ENCODE measurements around the gene NSFL1C. TPM values are rescaled to one million over a fixed set of nuclear protein-coding genes. Genes with fewer than 3 reads are reported as not detected.

Gene NSFL1C
- total RNA-seq, 4 donors from 2014 or later = 33.6 to 62.4 (median 43.6) TPM

DNA sequence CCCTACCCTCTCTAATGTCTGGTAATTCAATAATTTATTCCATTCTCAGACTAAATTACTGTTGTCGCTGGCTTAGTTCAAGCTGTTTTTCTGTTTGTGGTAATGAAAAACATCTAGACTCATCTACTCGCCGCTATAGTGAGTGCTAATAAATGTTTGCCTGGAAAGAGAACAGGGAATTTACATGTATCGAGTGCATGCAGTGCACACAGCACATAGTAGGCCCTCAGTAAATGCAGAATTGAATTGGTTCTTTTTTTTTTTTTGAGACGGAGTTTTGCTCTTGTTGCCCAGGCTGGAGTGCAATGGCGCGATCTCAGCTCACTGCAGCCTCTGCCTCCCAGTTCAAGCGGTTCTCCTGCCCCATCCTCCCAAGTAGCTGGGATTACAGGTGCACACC is 7.7 kb upstream of the NSFL1C start:
- intact Hi-C loops (cut with DNase I) = no loop called here
- Histone ChIP-seq H3K4me1 (peaks cover 7 to 12% (median 11%) of the 10 kb centered on the region in 4 donors), H3K27me3 (peaks cover 0 to 7% (median 0%) of the 10 kb centered on the region in 4 donors)

DNA sequence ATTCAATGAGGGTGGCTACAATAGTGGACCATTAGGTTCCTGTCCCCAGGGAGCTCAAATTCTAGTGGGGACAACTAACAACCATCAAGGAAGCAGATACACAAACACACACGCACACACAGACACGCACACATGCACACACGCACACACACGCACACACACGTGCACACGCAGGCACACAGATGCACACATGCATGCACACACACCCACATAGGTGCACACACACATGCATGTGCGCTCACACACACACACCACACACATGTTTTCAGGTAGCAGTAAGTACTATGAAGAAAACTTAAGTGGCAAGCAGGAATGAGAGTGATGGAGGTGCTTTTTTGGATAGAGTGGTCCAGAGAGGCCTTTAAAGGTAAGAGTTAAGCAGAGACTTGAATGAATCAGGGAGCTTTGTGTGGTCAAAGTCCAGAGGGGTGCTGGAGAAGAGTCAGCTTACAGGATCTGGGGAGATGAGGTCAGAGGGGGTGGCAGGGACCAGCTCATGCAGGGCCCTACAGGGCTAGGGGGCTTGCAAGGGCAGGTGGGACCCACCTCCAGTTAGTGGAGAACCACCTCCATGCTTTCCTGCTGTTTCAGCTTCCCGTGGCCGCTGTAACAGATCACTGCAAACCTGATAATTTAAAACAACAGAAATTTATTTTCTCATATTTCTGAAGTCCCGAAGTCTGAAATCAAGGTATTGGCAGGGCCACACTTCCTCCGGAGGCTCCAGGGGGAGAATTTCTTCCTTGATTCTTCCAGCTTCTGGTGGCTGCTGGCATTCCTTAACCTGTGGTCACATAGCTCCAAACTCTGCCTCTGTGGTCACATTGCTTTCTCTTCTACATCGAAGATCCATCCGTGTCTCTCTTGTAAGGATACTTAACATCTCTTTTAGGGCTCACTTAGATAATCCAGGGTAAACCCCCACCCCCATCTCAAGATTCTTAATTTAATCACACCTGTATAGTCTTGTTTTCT is 6.9 kb upstream of the NSFL1C start:
- TF ChIP-seq EP300 (IDR thresholded peaks at IDR 0.05) (no peak), POLR2A (IDR thresholded peaks at IDR 0.05; ENCODE audit: low read depth) (no peak), POLR2AphosphoS5 (IDR thresholded peaks at IDR 0.05) (no peak)
- TF ChIP-seq, protein P1, sequence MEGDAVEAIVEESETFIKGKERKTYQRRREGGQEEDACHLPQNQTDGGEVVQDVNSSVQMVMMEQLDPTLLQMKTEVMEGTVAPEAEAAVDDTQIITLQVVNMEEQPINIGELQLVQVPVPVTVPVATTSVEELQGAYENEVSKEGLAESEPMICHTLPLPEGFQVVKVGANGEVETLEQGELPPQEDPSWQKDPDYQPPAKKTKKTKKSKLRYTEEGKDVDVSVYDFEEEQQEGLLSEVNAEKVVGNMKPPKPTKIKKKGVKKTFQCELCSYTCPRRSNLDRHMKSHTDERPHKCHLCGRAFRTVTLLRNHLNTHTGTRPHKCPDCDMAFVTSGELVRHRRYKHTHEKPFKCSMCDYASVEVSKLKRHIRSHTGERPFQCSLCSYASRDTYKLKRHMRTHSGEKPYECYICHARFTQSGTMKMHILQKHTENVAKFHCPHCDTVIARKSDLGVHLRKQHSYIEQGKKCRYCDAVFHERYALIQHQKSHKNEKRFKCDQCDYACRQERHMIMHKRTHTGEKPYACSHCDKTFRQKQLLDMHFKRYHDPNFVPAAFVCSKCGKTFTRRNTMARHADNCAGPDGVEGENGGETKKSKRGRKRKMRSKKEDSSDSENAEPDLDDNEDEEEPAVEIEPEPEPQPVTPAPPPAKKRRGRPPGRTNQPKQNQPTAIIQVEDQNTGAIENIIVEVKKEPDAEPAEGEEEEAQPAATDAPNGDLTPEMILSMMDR (IDR thresholded peaks at IDR 0.05) = no peak
- H3K36me3 ChIP-seq = no peaks in the 10 kb centered on the region
- peaks cover 7 to 12% (median 11%) of the 10 kb centered on the region in 4 donors for H3K4me1 ChIP-seq
- DNase-seq (ENCODE audit: extremely low spot score) = peak; percentile 57
- peaks cover 0 to 5% (median 0%) of the 10 kb centered on the region in 4 donors for H3K27me3 ChIP-seq
- H3K4me3 ChIP-seq = no peak overlapping the region
- no peaks in the 10 kb centered on the region for H3K9me3 ChIP-seq
- WGBS = 84% methylated on average over 13 of the region's 13 CpGs
- intact Hi-C loops (cut with DNase I) = no loop called here
- H3K27ac ChIP-seq (replicated peaks in 1 of 4) = no peak overlapping the region

More for the DNA sequence above, 7.7 kb upstream of the NSFL1C start:
- Histone ChIP-seq H3K4me3 (no peak overlapping the region), H3K27ac (replicated peaks in 1 of 4) (no peak overlapping the region), H3K36me3 (no peaks in the 10 kb centered on the region), H3K9me3 (no peaks in the 10 kb centered on the region)
- WGBS = 95% methylated on average over 8 of the region's 8 CpGs
- DNase-seq (ENCODE audit: extremely low spot score) = no peak
- no peak for TF ChIP-seq EP300 (IDR thresholded peaks at IDR 0.05)
- TF ChIP-seq POLR2A (IDR thresholded peaks at IDR 0.05; ENCODE audit: low read depth) = no peak
- TF ChIP-seq POLR2AphosphoS5 (IDR thresholded peaks at IDR 0.05) = no peak
- TF ChIP-seq, protein P1 (IDR thresholded peaks at IDR 0.05) = no peak

DNA sequence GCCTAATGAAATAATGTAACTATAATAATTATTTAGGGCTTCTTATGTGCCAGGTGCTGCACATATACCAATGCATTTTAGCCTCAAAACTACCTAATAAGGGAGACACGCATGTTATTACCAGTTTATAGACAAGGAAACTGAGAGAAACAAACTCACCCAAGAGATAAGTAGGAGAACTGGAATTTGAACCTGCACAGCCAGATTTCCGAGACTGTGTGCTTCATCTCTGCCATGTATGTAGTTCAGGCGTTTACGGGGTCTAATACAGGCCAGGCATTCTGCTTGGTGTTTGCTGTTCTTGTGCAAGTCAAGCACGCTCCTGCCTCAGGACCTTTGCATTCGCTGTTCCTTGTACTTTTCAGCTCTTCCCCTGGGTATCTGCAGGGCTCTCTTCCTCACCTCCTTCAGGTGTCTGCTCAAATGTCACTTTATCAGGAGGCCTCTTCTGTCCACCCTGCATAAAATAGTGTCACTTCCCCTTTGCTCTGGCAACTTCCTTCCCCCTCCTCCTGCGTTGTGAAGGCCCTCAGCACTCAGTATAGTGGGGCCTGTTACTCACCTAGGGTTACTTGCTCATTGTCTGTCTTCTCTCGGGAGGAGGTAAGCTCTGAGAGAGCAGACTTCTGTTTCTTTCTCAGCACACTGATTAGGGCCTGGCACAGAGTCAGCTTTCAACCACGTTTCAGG is 6.1 kb upstream of the NSFL1C start:
- H3K36me3 ChIP-seq = no peaks in the 10 kb centered on the region
- WGBS = 71% methylated on average over 9 of the region's 9 CpGs
- no peak overlapping the region for H3K4me3 ChIP-seq
- peaks cover 0 to 5% (median 0%) of the 10 kb centered on the region in 4 donors for H3K27me3 ChIP-seq
- intact Hi-C loops (cut with DNase I) = no loop called here
- no peak overlapping the region for H3K27ac ChIP-seq (replicated peaks in 1 of 4)
- DNase-seq (ENCODE audit: extremely low spot score) = peak; percentile 37
- H3K4me1 ChIP-seq = peaks cover 7 to 12% (median 11%) of the 10 kb centered on the region in 4 donors
- TF ChIP-seq POLR2AphosphoS5 (IDR thresholded peaks at IDR 0.05) (no peak), POLR2A (IDR thresholded peaks at IDR 0.05; ENCODE audit: low read depth) (no peak), EP300 (IDR thresholded peaks at IDR 0.05) (no peak)
- TF ChIP-seq, protein P1 (IDR thresholded peaks at IDR 0.05) = no peak
- H3K9me3 ChIP-seq = no peaks in the 10 kb centered on the region

DNA sequence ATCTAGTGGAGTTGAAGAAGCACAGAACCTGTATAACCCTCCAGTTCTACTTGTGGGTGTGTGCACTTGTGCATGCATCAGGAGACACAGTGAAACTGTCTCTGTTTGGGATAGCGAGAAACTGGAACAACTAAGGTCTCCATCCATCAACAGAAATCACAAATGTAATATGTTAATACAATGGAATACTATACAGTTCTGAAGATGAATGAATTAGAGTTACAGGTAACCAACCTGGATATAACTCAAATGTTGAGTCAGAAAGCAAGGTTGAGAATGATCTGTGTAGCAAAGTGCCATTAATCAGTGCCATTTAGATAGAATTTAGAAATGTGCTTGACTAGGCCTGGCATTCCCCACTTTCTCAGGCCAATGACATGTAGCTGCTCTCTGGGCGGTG is 4.6 kb upstream of the NSFL1C start:
- no peak overlapping the region for H3K4me3 ChIP-seq
- H3K27ac ChIP-seq (replicated peaks in 1 of 4) = no peak overlapping the region
- peaks cover 11 to 20% (median 17%) of the 10 kb centered on the region in 4 donors for H3K4me1 ChIP-seq
- no peaks in the 10 kb centered on the region for H3K9me3 ChIP-seq
- WGBS = 90% methylated on average over 2 of the region's 2 CpGs
- no peak for DNase-seq (ENCODE audit: extremely low spot score)
- TF ChIP-seq EP300 (IDR thresholded peaks at IDR 0.05) (no peak), POLR2A (IDR thresholded peaks at IDR 0.05; ENCODE audit: low read depth) (no peak), POLR2AphosphoS5 (IDR thresholded peaks at IDR 0.05) (no peak)
- TF ChIP-seq, protein P1 (IDR thresholded peaks at IDR 0.05) = no peak
- H3K36me3 ChIP-seq = no peaks in the 10 kb centered on the region
- peaks cover 0 to 5% (median 0%) of the 10 kb centered on the region in 4 donors for H3K27me3 ChIP-seq
- intact Hi-C loops (cut with DNase I) = no loop called here
